NCI-H774 (cell line): ENCODE data around the gene IL12B.
"Not testable (repeated sequence)": the region's sequence is repeated elsewhere in the genome, so short reads cannot be mapped to it uniquely, and the experiment has no call there.

ENCODE experiments used
- DNase-seq: peaks from one replicate; lab custom pipeline; 2025; lab: John Stamatoyannopoulos, UW

Gene IL12B

DNA sequence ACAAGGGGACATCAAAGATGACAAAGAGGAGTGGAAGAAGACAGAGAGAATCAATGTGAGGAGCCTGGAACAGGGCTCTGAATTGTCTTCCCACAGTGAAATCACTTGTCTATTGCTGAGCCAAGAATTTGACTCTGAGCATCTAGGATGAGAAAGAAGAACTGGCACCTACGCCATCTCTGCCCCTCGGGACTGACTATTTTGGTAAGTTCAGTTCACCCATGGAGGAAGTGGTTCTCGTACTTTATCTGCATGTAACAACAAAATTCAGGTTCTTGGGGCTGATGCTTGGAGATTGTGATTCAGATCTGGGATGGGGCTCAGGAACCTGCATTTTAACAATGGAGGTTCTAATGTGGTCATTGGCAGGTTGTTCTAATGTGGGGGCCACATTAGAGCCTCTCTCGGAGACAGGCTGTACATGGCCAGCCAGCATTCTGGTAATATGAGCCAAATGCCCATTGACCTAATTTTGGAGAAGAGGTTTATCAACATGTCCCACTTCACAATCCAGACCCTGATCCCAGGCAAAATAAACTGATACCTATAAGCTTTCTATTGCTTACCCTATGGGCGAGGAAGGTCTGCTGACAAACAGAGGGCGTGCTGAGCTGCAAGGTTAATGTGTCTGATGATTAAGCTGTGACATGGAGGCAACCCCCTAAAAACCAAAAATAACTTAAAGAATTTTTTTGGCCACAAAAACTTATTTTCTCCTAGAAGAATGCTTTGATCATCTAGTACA is 2.7 kb upstream of the IL12B start:
- no peak for DNase-seq

DNA sequence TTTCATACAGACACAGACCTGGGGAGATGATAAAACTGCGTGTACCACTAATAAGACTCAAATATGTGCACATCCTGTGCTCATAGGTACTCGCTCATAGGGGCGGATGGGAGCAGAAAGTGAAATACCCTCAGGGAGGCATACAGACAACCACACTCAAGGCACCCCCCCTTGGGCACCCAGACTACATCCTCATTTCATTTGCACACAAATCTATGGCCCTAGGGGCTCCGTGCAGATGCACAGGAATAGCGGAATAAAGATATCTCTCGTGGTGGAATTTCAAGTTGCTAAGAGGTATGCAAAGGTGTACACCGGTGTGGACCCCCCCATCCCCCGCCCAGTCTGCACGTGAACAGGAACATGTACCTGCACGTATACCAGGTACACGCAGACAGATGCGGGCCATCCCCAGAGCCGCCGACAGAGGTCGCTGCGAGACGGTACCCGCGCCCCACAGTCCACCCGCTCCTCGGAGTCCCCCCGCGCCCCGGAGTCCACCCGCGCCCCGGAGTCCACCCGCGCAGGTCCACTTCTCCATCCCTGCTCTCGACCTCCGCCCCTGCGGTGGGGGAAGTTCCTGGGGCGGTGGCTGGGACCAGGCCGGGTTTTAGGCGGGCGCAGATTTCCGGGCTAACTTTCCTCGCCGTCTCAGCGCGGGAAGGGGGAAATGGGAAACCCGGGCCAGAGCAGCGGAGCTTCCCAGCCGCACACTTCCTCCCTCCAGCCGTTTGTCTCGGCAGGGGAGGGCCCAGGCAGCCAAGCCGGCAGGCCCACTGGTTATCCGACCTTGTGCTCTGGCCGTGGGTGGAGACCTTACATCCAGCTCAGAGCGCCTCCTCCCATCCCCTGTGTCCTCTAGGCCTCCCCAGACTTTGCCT is 1.0 kb upstream of the IL12B start:
- peak; percentile 16 for DNase-seq

DNA sequence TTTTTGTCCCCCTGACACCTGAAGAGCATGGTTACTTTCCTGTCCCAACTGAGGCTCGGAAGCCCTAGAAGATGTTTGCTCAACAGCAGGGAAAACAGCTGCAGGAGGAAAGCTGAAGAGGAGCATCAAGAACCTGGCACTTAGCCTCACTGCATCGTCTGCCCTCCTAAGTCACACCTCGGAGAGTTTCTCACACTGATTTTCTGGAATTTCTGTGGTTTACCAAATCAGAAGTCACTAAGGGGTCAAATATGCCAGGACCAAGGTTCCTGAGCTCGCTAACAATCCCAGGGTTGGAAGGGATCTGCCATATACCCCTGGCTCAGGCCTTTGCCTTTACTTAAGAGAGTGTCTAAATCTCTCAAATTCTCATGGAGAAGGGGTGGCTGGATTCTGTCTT is 5.3 kb downstream of the IL12B start:
- DNase-seq, result no peak

DNA sequence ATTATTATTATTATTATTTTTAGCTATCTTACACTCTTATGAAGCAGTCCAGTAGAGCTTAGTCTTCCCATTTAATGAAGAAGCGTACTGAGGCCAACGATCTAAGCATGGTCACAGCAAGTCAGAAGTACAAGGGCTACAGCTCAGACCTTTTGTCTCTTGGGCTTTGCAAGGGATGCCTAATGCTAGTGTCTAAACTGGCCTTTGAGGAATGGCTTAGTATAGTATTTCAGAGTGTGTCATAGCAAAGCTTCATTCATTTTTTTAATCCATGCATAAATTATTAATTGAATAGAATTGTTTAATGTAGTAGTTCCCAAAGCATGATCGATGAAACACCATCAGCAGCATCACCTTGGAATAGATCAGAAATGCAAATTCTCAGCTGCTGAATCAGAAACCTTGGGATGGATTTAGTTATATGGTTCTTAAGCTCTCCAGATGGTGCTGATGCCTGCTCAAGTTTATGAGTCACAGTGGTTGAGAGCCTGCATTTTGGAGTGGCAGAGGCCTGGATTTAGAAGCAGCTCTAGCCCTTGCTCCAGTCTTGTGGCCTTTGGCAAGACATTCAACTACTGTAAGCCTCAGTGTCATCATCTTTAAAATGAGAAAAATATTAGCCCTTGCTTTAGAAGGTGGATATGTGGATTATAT is 6.1 kb downstream of the IL12B start:
- no peak for DNase-seq

DNA sequence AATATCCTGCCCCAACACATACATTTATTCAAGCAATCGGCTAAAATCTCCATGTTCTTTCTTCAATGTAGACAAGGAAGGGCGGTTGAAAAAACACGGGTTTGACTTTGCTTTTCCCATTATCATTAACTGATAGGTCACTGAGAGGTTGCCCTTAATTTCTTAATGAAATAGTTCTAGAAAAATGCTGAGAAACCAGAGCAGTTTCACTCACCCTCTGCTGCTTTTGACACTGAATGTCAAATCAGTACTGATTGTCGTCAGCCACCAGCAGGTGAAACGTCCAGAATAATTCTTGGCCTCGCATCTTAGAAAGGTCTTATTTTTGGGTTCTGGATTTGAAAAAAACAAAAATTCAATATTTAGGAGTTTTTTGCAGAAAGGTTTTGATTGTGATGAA is 8.1 kb downstream of the IL12B start:
- no peak for DNase-seq

DNA sequence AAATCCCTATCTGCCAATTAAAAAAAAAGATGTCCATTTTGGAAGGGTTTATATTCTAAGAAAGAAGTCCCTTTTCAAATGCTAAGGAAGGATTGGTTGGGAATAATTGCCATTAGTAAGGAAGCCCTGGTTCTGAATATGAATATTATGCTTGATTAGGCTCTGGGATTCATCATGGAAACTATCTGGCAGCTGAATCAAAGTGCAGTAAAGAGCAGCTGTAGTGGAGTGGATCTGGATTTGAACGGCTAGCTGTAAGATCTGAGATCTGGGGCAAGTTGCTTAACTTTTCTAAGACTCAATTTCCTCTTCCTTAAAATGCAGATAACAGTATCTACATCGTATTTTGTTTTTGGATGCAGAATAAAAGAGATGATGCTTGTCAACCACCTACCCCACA is 10.5 kb downstream of the IL12B start:
- DNase-seq, result no peak

DNA sequence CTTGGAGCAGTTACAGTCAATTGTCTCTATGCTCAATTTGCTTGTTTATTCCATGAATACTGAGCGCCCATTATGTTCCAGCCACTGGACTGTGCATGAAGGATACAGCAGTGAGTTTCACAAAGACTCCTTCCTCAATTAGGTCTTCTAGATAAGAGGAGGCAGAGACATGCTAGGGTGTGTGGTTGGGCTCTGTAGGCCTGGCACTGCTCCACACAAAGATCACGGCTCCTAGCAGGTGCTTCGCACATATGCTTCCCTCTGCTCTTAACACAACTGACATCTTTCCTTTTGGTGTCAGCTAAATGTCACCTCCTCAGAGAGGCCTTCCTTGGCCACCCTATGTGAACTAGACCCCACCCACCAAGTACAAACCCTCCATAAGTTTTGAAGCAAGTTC is 10.9 kb downstream of the IL12B start:
- no peak for DNase-seq

DNA sequence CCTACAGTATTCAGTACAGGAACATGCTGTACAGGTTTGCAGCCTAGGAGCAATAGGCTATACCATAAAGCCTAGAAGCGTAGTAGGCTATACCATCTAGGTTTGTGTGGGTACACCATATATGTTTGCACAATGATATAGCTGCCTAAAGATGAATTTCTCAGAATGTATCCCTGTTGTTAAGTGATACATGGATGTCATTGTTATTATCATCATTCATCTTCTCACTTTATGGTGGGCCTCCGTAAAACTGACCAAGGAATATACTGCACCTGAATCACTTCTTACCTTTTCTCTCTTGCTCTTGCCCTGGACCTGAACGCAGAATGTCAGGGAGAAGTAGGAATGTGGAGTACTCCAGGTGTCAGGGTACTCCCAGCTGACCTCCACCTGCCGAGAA is 11.8 kb downstream of the IL12B start:
- DNase-seq, result no peak

DNA sequence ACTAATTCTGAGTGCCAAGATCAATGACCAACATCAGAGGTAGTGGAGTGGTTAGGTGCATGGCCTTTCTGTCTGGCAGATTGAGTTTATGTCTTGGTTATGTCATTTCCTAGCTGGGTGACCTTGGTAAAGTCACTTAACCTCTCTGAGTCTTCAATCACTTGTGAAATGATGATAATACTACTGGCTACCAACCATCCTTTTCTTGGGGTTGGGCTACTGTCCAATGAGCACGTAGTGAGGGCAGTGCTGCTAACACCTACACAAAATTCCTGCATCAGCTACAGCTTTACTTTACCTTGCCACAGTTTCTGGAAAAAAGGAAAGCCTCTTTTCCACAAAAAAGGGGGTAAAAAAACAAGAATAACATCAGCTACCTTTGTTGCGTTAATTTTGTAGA is 12.4 kb downstream of the IL12B start:
- no peak for DNase-seq

DNA sequence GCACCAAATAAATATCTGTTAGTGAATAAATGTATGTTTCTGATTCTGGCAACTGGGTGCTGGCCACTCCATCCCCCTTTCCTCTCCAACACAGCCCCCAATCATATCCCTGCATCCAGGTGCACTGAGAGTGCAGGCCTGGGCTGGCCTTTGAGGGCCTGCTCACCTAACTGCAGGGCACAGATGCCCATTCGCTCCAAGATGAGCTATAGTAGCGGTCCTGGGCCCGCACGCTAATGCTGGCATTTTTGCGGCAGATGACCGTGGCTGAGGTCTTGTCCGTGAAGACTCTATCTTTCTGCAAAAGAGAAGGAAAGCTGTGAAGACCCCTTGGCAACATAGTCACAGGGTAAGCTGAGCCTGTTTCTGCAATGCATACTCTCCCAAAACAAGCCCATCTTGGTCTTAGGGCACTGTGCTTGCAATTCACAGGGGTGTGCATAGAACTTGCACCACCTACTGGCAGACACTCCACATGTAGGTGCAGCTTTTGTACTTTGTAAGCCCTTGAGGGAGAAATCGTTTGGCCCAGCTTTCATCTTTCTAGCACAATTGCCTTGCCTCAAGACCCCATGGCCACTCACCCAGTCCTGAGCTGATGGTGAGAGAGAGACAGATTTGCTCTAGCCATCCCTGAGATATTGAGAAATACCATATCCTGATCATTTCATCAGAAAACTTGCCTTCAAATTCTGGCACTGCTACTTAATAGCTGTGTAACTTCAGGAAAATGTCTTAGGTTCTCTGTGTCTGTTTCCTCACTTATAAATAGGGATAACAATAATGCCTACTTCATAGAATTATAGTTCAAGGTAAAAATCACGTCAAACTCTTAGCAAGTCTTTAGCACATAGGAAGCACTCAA is 13.5 kb downstream of the IL12B start:
- DNase-seq, result no peak

DNA sequence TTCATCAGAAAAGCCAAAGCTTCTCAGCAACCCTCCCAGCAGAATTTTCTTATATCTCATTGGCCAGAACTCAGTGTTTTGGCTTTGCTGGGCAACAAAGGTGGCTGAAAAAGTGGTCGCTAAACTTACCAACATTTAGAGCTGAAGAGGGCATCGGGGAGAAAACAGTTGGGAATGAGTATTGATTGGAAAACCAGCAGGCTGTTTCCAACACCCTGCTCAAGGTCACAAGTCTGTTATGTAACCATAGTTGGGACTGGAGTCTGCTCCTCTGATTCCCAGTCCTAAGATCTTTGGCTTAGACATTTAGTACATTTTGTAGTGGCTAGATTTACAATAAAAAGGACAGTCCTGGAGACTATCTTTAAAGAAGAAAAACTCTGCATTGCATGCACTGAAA is 17.1 kb downstream of the IL12B start:
- DNase-seq, result no peak

DNA sequence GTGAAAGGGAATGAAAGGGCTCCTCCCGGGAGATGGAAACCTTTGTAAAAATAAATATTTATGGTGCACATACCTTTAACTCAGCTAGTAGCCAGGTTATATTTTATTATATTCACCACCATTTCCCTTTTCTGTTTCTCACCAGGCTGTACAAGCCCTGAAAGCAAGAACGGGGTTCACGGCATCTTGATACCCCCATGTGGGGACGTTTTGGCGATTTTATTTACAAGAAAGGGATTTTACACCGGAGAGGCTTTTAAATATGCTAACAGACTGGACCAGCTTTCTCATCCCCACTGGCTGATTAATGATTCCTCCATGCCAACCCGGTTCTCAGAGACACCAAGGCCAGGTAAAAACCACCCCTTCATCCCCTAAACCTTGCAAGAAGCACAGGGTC is 19.2 kb downstream of the IL12B start:
- no peak for DNase-seq

DNA sequence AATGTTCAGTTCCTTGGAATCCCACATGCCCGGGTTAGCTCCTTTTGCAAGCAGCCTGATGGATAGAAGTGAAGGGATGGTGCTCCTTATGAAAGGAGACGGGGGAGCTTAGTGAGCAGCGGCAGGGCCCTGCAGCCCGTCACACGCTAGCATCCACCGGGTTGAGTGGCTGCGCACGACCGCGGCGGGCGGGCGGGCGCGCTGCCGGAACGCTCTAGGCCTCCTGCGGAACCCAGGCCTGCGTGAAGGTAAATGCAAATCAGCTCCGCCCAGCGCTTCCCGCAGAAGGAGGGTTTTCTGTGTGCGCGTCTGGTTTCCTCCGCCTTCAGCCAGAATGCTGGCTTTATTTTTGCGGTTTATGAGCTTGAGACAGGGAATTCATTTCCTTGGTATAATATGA is 19.8 kb downstream of the IL12B start:
- no peak for DNase-seq

DNA sequence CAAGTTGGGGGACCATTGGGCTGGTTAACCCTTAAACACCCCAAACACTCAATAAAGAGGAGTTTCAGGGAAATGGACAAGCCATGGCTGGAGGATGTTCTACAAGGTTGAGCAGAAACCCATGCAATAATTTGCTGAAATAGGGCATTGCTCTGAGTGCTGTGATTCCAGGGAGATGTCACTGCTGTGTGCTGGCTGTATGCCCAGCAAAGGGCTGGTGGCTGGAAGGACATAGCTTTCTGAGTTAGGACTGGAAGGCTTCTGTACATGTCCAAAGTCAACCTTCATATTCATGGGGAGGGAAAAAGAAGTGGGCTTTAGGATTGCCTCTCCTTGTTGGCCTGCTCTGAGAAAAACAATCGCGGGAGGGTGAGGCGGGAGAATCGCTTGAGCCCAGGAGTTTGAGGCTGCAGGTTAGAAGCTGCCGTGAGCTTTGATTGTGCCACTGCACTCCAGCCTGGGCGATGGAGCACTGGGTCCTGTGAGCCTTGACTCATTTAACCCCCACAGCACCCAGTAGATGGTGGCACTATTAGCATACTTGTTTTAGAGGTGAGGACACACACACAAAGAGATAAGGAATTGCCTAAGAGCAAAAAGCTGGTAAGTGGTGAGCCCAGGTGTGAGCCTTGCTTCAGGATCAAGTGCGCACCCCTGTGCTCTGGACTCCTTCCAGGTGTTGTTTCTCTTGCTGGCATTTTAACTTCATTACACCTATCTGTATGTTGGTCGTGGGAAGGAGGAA is 20.4 kb downstream of the IL12B start:
- no peak for DNase-seq

DNA sequence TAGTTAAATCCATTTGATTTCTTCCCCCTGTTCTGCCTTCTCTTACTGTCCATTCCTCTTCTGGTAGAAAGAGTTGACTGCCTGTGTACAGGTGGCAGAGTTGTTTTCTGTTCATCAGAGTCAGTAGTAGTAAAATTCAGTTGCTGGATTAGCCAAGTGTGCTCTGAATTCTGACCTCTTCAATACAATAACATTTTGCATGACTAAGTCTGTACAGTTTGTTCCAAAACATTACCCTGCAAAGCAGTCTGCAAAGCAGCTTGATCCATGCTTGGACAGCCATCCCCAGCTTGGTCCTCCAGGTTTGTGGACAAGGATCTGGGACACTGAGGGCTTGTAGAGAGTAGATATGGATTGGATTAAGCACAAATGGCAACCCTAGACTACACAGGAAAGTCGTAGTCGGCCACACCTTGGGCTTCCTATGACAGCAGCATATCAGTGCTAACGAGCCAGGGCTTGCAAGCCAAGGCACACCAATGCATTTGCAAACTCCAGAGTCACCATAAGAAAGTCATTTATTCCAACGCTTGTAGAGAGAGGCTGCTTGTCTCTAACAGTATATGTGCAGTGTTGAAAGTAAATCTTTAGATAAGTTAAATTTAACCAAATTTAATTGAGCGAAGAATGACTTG is 25.2 kb downstream of the IL12B start:
- no peak for DNase-seq

DNA sequence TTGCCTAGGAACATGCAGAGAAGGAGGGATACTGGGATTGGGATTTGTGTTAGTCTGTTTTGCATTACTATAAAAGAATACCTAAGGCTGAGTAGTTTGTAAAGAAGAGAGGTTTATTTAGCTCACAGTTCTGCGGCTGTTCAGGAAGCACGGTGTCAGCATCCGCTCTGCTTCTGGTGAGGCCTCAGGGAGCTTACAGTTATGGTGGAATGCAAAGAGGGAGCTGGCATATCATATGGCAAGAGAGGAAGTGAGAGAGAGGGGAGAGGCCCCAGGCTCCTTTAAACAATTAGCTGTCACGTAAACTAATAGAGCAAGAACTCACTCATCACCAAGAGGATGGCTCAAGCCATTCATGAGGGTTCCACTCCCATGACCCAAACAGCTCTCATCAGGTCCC is 27.0 kb downstream of the IL12B start:
- DNase-seq, result no peak

DNA sequence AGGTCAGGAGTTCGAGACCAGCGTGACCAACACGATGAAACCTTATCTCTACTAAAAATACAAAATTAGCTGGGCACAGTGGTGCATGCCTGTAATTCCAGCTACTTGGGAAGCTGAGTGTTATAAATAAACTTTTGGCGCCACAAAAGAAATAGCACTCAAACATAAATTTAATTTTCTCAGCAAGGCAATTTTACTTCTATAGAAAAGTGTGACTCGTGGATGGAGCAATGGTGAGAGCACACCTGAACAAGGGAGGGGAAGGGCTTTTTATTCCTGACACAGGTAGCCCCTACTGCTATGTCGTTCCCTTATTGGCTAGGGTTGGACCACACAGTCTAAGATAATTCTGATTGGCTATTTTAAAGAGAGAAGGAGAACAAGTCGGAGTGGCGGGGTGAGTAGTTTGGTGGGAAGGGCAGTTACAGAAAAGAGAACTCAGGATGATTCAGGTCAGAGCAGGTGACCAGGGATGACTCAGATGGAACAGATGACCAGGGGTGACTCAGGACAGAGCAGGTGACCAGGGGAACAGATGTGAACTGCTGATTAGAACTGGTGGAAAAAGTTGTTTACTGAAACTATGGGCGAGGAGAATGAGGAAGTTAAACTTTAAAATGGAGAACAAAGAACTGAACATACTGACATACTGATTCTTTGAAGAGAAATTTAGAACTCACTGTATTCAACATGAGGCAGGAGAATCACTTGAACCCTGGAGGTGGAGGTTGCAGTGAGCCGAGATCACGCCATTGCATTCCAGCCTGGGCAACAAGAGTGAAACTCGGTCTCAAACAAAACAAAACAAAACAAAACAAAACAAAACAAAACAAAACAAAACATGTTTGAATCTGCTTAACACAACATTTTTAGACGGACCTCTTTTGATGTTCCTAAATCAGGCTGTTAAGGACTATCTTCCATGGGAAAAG is 28.1 kb downstream of the IL12B start:
- DNase-seq, result not testable (repeated sequence)

DNA sequence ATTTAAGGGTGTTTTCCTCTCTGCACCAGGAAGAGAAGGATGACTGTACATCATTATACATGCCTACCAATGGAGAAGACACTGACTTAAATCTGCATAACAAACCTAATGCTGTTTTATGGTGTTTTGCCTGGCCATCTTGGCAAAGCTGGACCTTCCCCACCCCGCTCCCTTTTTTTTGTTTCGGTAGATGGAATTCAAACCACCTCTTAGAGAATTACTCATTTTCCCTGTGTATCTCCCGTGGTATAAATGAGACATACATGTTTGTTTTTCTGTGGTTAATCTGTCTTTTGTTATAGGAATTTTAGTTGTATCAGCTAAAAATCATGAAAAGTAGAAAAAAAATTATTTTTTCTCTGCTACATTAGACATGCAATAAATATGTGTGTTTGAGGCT is 28.8 kb downstream of the IL12B start:
- no peak for DNase-seq

DNA sequence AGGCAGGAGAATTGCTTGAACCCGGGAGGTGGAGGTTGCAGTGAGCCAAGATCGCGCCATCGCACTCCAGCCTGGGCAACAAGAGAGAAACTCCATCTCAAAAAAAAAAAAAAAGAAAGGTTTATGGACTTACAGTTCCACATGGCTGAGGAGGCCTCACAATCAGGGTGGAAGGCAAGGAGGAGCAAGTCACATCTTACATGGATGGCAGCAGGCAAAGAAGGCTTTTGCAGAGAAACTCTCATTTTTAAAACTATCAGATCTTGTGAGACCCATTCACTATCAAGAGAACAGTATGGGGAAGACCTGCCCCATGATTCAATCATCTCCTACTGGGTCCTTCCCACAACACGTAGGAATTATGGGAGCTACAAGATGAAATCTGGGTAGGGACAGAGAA is 33.0 kb downstream of the IL12B start:
- DNase-seq, result not testable (repeated sequence)

DNA sequence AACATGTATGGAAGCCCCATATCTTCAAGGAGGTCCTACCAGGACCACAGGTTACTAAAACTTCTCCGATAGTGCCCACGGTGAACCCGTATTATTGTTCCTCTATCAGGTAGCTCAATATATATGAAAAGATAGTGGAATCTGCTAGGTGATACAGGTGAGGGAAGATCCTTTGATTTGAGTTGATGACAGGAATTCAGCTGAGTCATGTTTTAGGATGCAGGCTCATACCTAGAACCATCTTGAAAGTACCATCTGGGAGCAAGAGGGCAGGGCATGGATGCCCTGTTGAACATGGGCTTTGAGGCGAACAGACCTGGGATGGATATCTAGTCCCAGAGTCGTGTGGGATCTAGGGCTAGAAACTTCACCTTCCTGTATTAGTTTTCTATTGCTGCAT is 35.4 kb downstream of the IL12B start:
- no peak for DNase-seq
